GM04504 (cell line): ENCODE results near the gene CACUL1.
"Not testable (repeated sequence)": the region's sequence is repeated elsewhere in the genome, so short reads cannot be mapped to it uniquely, and the experiment has no call there.

Source experiments
- DNase-seq: peaks from one replicate; pipeline ENCODE4 v3.0.0-alpha.2; 2012; ENCODE audit warnings: low read depth

Gene CACUL1

GRCh38 chr10:118768041-118768919, 13.5 kb upstream of the CACUL1 start:
- DNase-seq = no peak

- DNase-seq = no peak
Measured at GRCh38 chr10:118767297-118768040, 12.7 kb upstream of the CACUL1 start.

DNA sequence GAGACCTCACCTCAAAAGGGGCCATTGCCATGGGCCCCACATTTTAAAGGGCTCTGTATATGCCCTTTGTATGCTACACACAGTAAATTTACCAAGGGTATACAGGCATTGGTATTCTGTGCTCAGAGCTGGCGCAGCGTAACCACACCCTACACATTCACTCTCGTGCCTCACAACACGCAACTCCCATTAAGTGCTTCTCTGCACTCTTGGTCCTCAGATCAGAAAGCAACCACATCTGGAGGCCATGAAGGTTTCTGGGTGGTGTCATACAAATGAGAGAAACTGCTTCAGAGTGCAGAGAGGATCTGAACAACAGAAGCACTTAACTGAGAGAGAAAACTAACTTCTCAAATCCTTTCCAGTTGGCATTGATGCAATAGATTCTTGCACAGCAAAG, 9.4 kb upstream of the CACUL1 start:
- DNase-seq = no peak

GRCh38 chr10:118763202-118763988, 8.6 kb upstream of the CACUL1 start:
- no peak for DNase-seq

GRCh38 chr10:118760265-118760664, 5.5 kb upstream of the CACUL1 start:
- no peak for DNase-seq

GRCh38 chr10:118758449-118758848, 3.7 kb upstream of the CACUL1 start:
- DNase-seq = no peak

DNA sequence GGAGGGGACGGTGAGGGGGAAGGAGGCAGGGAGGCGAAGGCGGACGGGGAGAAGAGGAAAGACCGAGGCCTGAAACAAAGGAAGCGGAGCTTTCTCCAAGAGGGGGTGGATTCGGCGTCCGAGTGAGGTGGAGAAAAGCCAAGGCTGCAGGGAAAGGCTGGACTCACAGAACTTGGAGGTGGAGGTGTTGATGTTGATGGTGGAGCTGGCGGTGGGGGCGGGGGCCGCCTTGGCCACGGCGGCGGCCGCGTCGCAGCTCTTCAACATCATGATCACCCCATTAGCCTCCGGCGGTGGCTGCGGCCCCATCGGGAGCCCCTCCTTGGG, 578 bp downstream of the CACUL1 start:
- no peak for DNase-seq

DNA sequence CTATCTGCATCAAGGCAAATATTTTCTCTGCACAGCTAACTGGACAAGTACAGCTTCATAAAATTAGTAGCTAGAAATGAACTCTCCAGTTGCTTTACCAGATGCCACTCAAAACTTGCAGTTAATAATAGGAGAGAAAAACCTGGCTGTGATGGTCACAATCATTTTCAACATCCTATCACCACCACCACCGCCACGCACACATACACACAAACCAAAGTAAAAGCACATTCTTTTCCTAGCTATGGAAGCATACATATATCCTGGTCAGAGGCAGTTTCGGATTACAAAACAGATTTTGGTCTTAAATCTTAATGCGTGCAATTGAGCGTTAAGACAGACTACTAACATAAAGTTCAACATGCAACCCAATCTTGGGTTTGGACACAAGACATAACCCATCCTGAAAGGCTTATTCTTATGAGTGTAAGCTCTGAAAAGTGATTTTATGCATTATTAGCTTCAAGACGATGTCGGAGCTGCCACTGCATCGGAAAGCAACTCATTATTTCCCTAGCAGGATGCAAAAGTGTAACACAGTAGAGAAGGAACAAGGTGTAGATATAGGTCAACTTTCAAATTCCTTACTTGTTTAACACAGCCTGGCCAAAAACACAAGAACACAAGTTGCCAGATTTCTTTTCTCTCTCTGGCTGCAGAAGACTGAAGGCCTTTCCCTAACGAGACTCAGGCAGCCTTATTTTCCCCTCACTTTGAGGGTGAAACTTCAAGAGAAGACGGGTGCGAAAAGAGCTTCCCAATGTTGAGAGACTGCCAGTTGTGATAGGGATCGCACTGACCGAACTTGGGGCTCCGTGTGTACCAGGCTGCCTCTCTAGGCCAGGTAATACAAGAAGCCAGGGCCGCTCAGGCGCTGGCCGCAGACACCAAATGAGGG, 1.2 kb downstream of the CACUL1 start:
- no peak for DNase-seq

GRCh38 chr10:118752409-118752808, 2.4 kb downstream of the CACUL1 start:
- no peak for DNase-seq

DNA sequence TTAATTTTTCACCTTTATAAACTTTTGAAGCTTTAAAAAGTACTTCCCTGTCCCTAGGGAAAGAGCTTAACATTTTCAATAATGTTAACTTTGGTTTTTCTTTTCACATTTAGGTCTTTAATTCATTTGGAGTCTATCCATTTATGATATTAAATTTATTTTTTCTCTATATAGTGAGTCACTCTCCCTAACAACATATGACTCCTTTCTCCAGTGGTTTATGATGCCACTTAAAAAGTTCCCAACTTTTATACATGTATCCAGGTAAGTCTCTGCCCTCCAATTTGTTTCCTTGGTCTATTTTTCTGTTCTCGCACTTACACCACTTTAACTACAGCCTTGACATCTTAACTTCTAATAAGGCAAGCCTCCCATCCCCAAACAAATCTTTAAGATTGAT, 3.5 kb downstream of the CACUL1 start:
- DNase-seq = no peak

DNA sequence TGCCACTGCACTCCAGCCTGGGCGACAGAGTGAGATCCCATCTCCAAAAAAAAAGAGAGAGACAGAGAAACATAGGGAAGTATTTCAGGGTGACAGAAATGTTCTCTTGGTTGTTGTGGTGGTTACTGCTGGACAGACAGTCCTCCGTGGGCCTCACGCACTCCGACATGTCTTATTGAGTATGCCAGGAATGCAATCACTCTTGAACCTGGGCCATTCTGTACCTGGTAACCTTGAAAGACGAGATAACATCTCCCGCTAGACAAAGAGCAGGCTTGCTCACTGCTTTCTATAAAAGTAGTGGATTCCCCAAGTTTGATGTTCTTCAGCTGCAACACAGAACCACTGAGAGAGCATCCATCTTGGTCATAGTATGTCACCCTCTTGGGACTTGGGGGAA, 6.7 kb downstream of the CACUL1 start:
- DNase-seq = no peak

GRCh38 chr10:118746246-118746645, 8.5 kb downstream of the CACUL1 start:
- DNase-seq = no peak

DNA sequence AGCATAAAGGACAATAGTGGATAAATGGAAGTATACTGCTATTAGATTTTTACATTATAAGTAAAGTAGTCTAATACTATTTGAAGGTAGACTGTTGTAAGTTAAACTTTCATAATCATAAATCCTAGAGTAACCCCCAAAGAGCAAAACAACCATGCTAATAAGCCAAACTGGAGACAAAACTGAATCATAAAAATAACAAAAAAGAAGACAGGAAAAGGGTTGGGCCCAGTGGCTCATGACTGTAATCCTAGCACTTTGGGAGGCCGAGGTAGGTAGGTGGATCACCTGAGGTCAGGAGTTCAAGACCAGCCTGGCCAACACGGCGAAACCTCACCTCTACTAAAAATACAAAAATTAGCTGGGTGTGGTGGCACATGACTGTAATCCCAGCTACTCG, 9.7 kb downstream of the CACUL1 start:
- no peak for DNase-seq

DNA sequence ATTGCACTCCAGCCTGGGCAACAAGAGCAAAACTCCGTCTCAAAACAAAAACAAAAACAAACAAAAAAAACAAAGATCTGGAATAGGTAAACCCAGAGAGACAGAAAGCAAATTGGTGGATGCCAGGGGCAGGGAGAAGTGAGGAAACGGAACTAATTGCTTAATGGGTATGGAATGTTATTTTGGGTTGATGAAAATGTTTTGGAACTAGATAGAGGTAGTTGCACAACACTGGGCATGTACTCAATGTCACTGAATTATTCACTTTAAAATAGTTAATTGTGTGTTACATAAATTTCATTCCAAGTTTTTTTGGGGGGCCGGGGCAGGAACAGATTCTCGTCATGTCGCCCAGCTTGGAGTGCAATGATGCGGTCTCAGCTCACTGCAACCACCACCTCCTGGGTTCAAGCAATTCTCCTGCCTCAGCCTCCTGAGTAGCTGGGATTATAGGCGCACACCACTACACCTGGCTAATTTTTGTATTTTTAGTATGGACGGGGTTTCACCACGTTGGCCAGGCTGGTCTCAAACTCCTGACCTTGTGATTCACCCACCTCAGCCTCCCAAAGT, 10.3 kb downstream of the CACUL1 start:
- not testable (repeated sequence) for DNase-seq

- DNase-seq = no peak
Measured at GRCh38 chr10:118742782-118743181, 12.0 kb downstream of the CACUL1 start.

GRCh38 chr10:118742032-118742431, 12.7 kb downstream of the CACUL1 start:
- no peak for DNase-seq

DNA sequence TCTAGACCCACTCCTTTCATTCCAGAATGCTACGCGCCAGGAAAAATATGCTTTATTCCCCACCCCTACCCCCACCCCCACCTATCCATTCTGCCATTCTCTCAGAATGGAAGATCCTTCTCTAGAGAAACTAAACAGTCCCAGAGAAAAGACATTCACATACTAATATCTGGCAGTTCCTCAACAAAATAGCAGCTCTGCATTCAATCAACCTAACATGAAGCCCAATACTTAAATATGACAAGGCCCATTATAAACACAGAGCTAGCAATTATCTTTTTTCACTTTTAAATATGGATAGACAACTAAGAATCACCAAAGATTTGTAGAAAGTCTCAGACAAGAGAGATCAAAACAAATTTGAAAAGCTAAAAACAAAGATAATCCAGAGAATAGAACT, 16.4 kb downstream of the CACUL1 start:
- DNase-seq = no peak

DNA sequence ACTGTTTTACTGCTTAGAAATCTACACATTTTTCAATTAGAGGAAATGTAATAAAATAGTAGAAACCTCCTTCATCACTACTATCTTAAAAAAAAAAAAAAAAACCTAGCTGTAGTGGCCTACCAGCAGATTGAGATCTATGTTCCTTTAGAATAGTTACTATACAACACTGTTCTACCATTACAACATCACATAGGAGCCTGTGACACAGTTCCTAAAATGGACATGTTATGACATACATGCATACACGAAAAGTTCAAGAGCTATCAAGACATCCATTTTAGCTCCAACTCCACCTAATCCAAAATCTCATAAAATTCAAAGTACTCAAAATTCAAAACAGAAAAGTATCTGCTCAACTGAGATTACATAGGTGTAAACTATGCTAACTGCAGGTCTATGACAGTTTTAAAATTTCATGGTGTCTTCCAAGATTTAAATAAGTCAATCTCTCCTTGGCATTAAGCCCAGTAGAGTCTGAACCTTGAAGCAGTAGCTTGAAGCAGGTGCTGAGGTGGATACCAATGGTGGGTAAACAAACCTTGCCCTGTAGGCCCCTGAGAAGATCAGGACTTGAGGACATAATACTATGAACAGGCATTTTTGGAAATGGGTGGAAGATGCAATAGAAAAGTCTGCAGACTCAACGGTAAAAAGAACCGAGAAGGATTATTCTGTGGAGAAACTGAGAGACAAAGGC, 17.0 kb downstream of the CACUL1 start:
- DNase-seq = no peak

DNA sequence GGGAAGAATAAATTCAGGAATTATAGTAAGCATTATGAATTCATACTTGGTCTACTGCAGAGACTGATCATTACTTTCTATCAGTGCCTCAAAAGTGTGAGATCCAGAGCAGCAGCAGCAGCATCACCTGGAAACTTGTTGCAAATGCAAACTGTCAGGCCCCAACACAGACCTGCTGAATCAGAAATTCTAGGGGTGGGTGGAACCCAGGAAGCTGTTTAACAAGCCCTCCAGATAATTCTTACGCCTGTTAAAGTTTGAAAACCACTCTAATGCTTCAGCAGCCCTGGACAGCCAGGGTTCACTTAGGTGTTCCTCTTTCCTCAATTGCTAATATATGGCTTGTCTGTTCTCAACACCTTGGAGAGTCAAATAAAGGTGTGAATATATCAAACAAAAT, 19.5 kb downstream of the CACUL1 start:
- no peak for DNase-seq

DNA sequence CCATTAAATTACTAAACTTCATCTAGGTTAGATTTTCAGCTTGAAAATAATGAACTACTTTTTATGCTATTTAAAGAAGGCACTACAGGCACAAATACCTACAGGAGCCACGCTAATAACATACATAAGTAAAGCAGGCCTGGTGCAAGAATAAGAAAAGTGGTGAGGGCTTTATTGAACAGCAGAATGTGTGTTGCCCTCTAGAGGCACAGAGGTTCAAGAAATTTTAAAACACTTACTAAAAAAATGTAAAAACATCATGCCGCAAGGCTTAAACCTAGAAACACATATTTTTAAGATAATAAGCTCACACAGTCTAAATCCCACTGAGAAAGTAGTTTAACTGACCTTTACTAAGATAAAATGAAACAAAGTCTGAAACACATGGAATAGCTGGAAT, 20.3 kb downstream of the CACUL1 start:
- no peak for DNase-seq
